Measurements from ENCODE around the gene GALNT13. TPM values are rescaled to one million over a fixed set of nuclear protein-coding genes. Genes with fewer than 3 reads are reported as not detected.

The GALNT13 gene
- polyA plus RNA-seq, 3 donors, result not detected

- Histone ChIP-seq H2AFZ (ENCODE audit: insufficient read depth, low read depth, low read length, poor library complexity, severe bottlenecking) (no peak overlapping the region), H3K4me1 (ENCODE audit: control insufficient read depth in 1 of 2, insufficient read depth in 2 of 2, low read length in 2 of 2) (no peaks in the 10 kb centered on the region), H3K79me2 (ENCODE audit: insufficient read depth, low read length) (no peaks in the 10 kb centered on the region)
Measured at GRCh38 chr2:154336201-154336600, 464.5 kb downstream of the GALNT13 start.

DNA sequence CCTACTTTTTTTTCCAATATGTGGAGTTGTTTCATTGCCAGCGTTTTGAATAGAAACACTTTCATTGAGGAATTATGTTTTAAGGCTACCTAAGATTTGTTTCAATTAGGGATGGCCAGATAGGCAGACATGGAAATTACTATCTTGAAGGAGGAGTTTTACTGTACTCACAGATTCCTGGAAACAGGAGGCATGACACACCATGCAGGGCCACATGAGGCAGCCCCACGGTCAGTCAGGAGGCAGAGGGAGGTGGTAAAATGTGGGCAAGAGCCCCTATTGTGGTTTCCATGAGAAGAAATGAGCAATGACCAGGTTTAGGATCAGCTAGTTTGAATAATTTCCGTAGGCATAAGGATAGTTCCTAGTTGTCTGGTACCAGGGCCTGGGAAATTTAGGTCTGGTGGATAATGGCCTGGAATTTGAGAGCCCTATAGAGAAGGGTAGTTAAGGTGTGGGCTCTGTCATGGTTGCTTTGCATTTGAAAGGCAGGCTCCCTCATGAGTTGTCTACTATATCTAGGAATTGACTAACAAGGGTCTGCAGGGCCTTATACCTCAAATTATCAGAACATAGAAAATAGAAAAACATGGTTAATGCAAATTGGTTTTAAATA, 466.7 kb downstream of the GALNT13 start:
- Histone ChIP-seq H3K9me3 (replicated peaks in 1 of 2; ENCODE audit: control insufficient read depth in 1 of 2, insufficient read depth in 1 of 2, low read length in 2 of 2) (no peaks in the 10 kb centered on the region), H3K27me3 (ENCODE audit: control insufficient read depth in 2 of 2, insufficient read depth in 2 of 2, low read length in 2 of 2) (no peaks in the 10 kb centered on the region), H3K9ac (ENCODE audit: insufficient read depth, low read length, poor library complexity, severe bottlenecking) (no peak overlapping the region), H3K4me2 (replicated peaks; ENCODE audit: extremely low read depth, low read length, poor library complexity, severe bottlenecking) (no peak overlapping the region), H3K79me2 (ENCODE audit: insufficient read depth, low read length) (no peaks in the 10 kb centered on the region), H4K20me1 (ENCODE audit: insufficient read depth, low read length) (no peaks in the 10 kb centered on the region), H3K4me3 (replicated peaks in 1 of 3; ENCODE audit: low read depth in 2 of 3, low read length in 3 of 3) (no peak overlapping the region), H3K27ac (ENCODE audit: low read depth in 1 of 2, low read length in 2 of 2) (no peak overlapping the region), H3K36me3 (replicated peaks in 1 of 2; ENCODE audit: control insufficient read depth in 1 of 2, insufficient read depth in 2 of 2, low read length in 2 of 2) (no peaks in the 10 kb centered on the region), H3K4me1 (ENCODE audit: control insufficient read depth in 1 of 2, insufficient read depth in 2 of 2, low read length in 2 of 2) (no peaks in the 10 kb centered on the region), H2AFZ (ENCODE audit: insufficient read depth, low read depth, low read length, poor library complexity, severe bottlenecking) (no peak overlapping the region)
- TF ChIP-seq, protein P1, sequence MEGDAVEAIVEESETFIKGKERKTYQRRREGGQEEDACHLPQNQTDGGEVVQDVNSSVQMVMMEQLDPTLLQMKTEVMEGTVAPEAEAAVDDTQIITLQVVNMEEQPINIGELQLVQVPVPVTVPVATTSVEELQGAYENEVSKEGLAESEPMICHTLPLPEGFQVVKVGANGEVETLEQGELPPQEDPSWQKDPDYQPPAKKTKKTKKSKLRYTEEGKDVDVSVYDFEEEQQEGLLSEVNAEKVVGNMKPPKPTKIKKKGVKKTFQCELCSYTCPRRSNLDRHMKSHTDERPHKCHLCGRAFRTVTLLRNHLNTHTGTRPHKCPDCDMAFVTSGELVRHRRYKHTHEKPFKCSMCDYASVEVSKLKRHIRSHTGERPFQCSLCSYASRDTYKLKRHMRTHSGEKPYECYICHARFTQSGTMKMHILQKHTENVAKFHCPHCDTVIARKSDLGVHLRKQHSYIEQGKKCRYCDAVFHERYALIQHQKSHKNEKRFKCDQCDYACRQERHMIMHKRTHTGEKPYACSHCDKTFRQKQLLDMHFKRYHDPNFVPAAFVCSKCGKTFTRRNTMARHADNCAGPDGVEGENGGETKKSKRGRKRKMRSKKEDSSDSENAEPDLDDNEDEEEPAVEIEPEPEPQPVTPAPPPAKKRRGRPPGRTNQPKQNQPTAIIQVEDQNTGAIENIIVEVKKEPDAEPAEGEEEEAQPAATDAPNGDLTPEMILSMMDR (IDR thresholded peaks at IDR 0.05), result no peak
- Mint-ChIP-seq H3K4me3 (no peak overlapping the region), H3K27me3 (ENCODE audit: low read depth in 3 of 3) (peaks cover 0 to 3% (median 0%) of the 10 kb centered on the region in 3 donors), H3K36me3 (no peaks in the 10 kb centered on the region), H3K4me1 (no peaks in the 10 kb centered on the region), H3K9me3 (peaks cover 0 to 2% (median 0%) of the 10 kb centered on the region in 7 donors), H3K27ac (no peak overlapping the region)
- intact Hi-C loops (cut with micrococcal nuclease), result no loop called here
- 88% methylated on average over 1 of the region's 3 CpGs for WGBS (ENCODE audit: insufficient coverage)
- no peak for DNase-seq

More at GRCh38 chr2:154336201-154336600, 464.5 kb downstream of the GALNT13 start:
- DNase-seq, result no peak
- H3K4me2 ChIP-seq (replicated peaks; ENCODE audit: extremely low read depth, low read length, poor library complexity, severe bottlenecking), result no peak overlapping the region
- H3K9me3 ChIP-seq (replicated peaks in 1 of 2; ENCODE audit: control insufficient read depth in 1 of 2, insufficient read depth in 1 of 2, low read length in 2 of 2), result no peaks in the 10 kb centered on the region
- WGBS (ENCODE audit: insufficient coverage), result no CpG with 5 or more reads among the region's 1 CpG
- intact Hi-C loops (cut with micrococcal nuclease), result no loop called here
- H3K27ac ChIP-seq (ENCODE audit: low read depth in 1 of 2, low read length in 2 of 2), result no peak overlapping the region
- H3K36me3 ChIP-seq (replicated peaks in 1 of 2; ENCODE audit: control insufficient read depth in 1 of 2, insufficient read depth in 2 of 2, low read length in 2 of 2), result no peaks in the 10 kb centered on the region
- Mint-ChIP-seq H3K4me3 (no peak overlapping the region), H3K9me3 (peaks cover 0 to 2% (median 0%) of the 10 kb centered on the region in 7 donors), H3K27ac (no peak overlapping the region), H3K27me3 (ENCODE audit: low read depth in 3 of 3) (peaks cover 0 to 3% (median 0%) of the 10 kb centered on the region in 3 donors), H3K36me3 (no peaks in the 10 kb centered on the region), H3K4me1 (no peaks in the 10 kb centered on the region)
- no peak overlapping the region for H3K9ac ChIP-seq (ENCODE audit: insufficient read depth, low read length, poor library complexity, severe bottlenecking)
- TF ChIP-seq, protein P1 (IDR thresholded peaks at IDR 0.05), result no peak
- H3K27me3 ChIP-seq (ENCODE audit: control insufficient read depth in 2 of 2, insufficient read depth in 2 of 2, low read length in 2 of 2), result no peaks in the 10 kb centered on the region
- H3K4me3 ChIP-seq (replicated peaks in 1 of 3; ENCODE audit: low read depth in 2 of 3, low read length in 3 of 3), result no peak overlapping the region
- H4K20me1 ChIP-seq (ENCODE audit: insufficient read depth, low read length), result no peaks in the 10 kb centered on the region

Data from CD14-positive monocyte (primary cell).